ENCODE results near the gene CDC20.

GRCh38 chr1:43370564-43370963 lies 11.8 kb downstream of the CDC20 start:
- TF ChIP-seq CTCF (IDR thresholded peaks at IDR 0.05) (no peak), SIN3A (IDR thresholded peaks at IDR 0.05; ENCODE audit: borderline replicate concordance, low read depth, low read length) (no peak), FOXM1 (IDR thresholded peaks at IDR 0.05; ENCODE audit: low read depth) (no peak), REST (IDR thresholded peaks at IDR 0.05; ENCODE audit: low read depth, low read length) (no peak), POLR2AphosphoS5 (IDR thresholded peaks at IDR 0.05; ENCODE audit: low read depth, low read length) (no peak), TAF1 (IDR thresholded peaks at IDR 0.05; ENCODE audit: borderline replicate concordance, low read depth, low read length) (no peak), FOSL2 (IDR thresholded peaks at IDR 0.05; ENCODE audit: borderline replicate concordance, low read depth) (no peak), RFX5 (IDR thresholded peaks at IDR 0.05; ENCODE audit: low read length) (no peak), SMC3 (IDR thresholded peaks at IDR 0.05; ENCODE audit: low read depth, low read length) (no peak), EP300 (IDR thresholded peaks at IDR 0.05; ENCODE audit: borderline replicate concordance in 1 of 2, low read depth in 1 of 2, low read length in 1 of 2) (no peak), EZH2phosphoT487 (IDR thresholded peaks at IDR 0.05; ENCODE audit: borderline replicate concordance, low read depth) (no peak)
- TF ChIP-seq, protein P1, sequence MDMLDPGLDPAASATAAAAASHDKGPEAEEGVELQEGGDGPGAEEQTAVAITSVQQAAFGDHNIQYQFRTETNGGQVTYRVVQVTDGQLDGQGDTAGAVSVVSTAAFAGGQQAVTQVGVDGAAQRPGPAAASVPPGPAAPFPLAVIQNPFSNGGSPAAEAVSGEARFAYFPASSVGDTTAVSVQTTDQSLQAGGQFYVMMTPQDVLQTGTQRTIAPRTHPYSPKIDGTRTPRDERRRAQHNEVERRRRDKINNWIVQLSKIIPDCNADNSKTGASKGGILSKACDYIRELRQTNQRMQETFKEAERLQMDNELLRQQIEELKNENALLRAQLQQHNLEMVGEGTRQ (IDR thresholded peaks at IDR 0.05; ENCODE audit: borderline replicate concordance, low read depth, low read length) = no peak
